OCI-LY1 (cell line): ENCODE measurements around the gene TPM3.

Experiments used
- H2AFZ ChIP-seq: fragments of 200-600 bp; sonication (generic), shearing (Covaris generic); 2 replicates; pipeline ENCODE4 v1.6.0; 2014; ENCODE audit warnings: antibody characterized with exemption, mild to moderate bottlenecking, low read length
- H3F3A ChIP-seq: fragments of 200-600 bp; sonication (generic), shearing (Covaris generic); 2 replicates; pipeline ENCODE4 v1.6.0; 2014; ENCODE audit warnings: mild to moderate bottlenecking, antibody characterized with exemption, low read length, moderate library complexity; ENCODE audit not compliant: insufficient read depth
- H3K27ac ChIP-seq: fragments of 200-600 bp; sonication (generic); 2 replicates; pipeline ENCODE4 v1.5.1; 2014; ENCODE audit warnings: low read length, mixed run types, mild to moderate bottlenecking, low read depth; ENCODE audit not compliant: poor library complexity, severe bottlenecking
- H3K27me3 ChIP-seq: fragments of 200-600 bp; sonication (generic); 2 replicates; pipeline ENCODE4 v1.6.0; 2014; ENCODE audit warnings: antibody characterized with exemption, mild to moderate bottlenecking, low read length, moderate library complexity; ENCODE audit not compliant: insufficient read depth
- H3K36me3 ChIP-seq: fragments of 200-600 bp; sonication (generic); 2 replicates; pipeline ENCODE4 v1.6.1; 2014; ENCODE audit warnings: mild to moderate bottlenecking, antibody characterized with exemption, low read length, moderate library complexity, mixed read lengths; ENCODE audit not compliant: insufficient read depth
- H3K4me1 ChIP-seq: fragments of 200-600 bp; sonication (generic); 2 replicates; pipeline ENCODE4 v1.5.1; 2014; ENCODE audit warnings: mild to moderate bottlenecking, low read length, moderate library complexity; ENCODE audit not compliant: insufficient read depth, severe bottlenecking
- H3K4me2 ChIP-seq: fragments of 200-600 bp; sonication (generic), shearing (Covaris generic); 2 replicates; pipeline ENCODE4 v1.6.1; 2014; ENCODE audit warnings: low read length
- H3K4me3 ChIP-seq: fragments of 200-600 bp; sonication (generic); 2 replicates; pipeline ENCODE4 v1.5.1; 2014; ENCODE audit warnings: low read length, low read depth, mild to moderate bottlenecking, mixed read lengths; ENCODE audit not compliant: poor library complexity, severe bottlenecking
- H3K79me2 ChIP-seq: fragments of 200-600 bp; shearing (Covaris generic); 2 replicates; pipeline ENCODE4 v1.6.1; 2016; ENCODE audit warnings: mixed run types, low read length, mixed read lengths; ENCODE audit not compliant: insufficient read depth
- H3K9ac ChIP-seq: fragments of 200-600 bp; sonication (generic), shearing (Covaris generic); 2 replicates; pipeline ENCODE4 v1.6.1; 2014; ENCODE audit warnings: mild to moderate bottlenecking, low read length, mixed read lengths
- H3K9me2 ChIP-seq: fragments of 200-600 bp; sonication (generic), shearing (Covaris generic); 2 replicates; pipeline ENCODE4 v1.6.1; 2014; ENCODE audit warnings: low read depth, mild to moderate bottlenecking, low read length, mixed read lengths
- H3K9me3 ChIP-seq: fragments of 200-600 bp; shearing (Covaris generic); 2 replicates; pipeline ENCODE4 v1.6.1; 2014; ENCODE audit warnings: low read length, mixed read lengths
- H4K20me1 ChIP-seq: fragments of 200-600 bp; sonication (generic), shearing (Covaris generic); 2 replicates; pipeline ENCODE4 v1.6.0; 2016; ENCODE audit warnings: mild to moderate bottlenecking, low read length; ENCODE audit not compliant: insufficient read depth
- EZH2 ChIP-seq: fragments of 200-600 bp; sonication (generic), shearing (Covaris generic); IDR thresholded peaks from 2 replicates; pipeline ENCODE4 v1.8.0; 2017; ENCODE audit warnings: borderline replicate concordance, mixed run types, mild to moderate bottlenecking, antibody characterized with exemption, low read length, moderate library complexity, mixed read lengths
- TF ChIP-seq, protein P1 (sequence below): fragments of 200-600 bp; sonication (generic), shearing (Covaris generic); IDR thresholded peaks from 2 replicates; pipeline ENCODE4 v1.5.1; 2017; ENCODE audit warnings: mild to moderate bottlenecking, antibody characterized with exemption, low read length, moderate library complexity, mixed read lengths

Gene TPM3

DNA sequence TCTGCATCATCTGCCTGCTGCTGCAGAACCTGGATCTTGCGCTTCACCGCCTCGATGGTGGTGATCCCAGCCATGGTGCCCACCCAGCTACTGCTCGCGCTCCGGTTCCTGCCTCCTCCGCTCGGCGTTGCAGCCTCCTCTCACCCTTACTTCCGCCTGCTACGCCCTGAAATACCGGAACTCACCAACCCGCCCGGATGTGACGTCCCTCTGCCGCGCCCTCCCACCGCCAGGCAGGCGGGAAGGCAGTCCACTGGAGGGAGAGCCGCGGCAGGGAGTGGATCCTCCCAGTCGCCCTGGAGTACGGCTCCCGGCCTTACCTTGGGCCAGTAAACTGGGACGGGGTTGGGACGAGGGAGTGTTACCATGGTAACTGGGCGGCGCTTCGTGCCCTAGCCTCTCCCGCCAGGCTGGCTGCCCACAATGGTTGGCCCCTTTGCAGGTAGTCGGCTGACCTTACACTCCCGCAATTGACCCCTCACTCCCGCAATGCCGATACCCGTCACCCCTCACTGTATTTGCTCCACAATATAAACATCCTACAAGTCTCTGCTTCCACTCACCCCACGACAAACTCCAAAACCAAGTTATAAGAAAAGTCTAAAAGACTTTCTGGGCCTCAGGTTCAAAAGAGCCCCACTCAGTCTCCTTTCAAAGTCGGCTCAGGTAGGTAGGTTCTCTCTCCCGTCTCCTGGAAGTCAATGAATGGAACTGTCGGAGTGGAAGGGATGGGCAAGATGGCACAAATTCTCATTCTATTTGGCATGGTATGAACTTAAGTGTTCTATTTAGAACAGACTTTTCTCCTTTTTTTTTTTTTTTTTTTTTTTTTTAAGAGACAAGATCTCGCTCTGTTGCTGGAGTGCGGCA lies 8.6 kb downstream of the TPM3 start:
- H3K4me2 ChIP-seq: peak overlapping the region; percentile 81
- no peaks in the 10 kb centered on the region for H4K20me1 ChIP-seq
- H3K27me3 ChIP-seq: no peaks in the 10 kb centered on the region; the same call in 1 of the 2 replicates
- no peaks in the 10 kb centered on the region for H3F3A ChIP-seq
- H3K4me3 ChIP-seq: peak overlapping the region; percentile 82
- H2AFZ ChIP-seq: no peak overlapping the region
- no peaks in the 10 kb centered on the region for H3K9me3 ChIP-seq
- peak overlapping the region; percentile 78 for H3K9ac ChIP-seq
- H3K27ac ChIP-seq: peak overlapping the region; percentile 51
- peaks cover 10% of the 10 kb centered on the region; the same call in 1 of the 2 replicates for H3K36me3 ChIP-seq
- H3K79me2 ChIP-seq: peaks cover 44% of the 10 kb centered on the region
- H3K4me1 ChIP-seq: peaks cover 43% of the 10 kb centered on the region
- no peak for TF ChIP-seq EZH2
- TF ChIP-seq, protein P1, sequence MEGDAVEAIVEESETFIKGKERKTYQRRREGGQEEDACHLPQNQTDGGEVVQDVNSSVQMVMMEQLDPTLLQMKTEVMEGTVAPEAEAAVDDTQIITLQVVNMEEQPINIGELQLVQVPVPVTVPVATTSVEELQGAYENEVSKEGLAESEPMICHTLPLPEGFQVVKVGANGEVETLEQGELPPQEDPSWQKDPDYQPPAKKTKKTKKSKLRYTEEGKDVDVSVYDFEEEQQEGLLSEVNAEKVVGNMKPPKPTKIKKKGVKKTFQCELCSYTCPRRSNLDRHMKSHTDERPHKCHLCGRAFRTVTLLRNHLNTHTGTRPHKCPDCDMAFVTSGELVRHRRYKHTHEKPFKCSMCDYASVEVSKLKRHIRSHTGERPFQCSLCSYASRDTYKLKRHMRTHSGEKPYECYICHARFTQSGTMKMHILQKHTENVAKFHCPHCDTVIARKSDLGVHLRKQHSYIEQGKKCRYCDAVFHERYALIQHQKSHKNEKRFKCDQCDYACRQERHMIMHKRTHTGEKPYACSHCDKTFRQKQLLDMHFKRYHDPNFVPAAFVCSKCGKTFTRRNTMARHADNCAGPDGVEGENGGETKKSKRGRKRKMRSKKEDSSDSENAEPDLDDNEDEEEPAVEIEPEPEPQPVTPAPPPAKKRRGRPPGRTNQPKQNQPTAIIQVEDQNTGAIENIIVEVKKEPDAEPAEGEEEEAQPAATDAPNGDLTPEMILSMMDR: no peak
- no peaks in the 10 kb centered on the region for H3K9me2 ChIP-seq

DNA sequence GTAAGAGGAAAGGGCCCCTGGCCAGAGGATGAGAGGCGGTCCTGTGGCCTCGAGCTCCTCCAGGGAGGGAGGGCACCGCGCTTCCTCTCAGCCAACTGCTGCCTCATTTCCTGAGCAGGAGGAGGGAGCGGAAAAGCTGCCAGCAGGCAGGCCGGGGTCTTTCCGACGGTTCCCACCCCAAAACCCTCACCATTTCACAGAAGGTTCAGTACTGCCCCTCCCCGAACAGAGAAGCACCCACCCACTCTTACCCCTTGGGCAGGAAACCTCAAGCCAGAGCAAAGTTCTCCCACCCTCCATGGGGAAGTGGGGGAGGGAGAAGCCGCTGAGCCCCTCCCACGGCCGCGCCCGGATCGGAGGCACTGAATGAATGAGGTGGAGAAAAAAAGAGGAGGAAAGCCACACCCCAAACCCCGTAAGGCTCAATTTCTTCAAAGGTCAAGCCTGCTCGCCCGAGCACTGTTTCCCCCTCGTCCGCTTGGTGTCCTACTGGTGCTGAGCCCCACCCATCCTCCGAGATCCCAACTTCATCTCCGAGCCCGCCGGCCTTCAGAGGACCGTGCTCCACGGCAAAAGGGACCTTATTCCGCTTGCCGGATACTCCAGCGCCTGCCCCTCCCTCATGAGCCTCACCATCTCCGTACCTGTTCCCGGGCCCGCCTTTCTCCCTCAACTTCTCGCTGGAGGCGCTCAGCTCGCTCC lies 9.4 kb downstream of the TPM3 start:
- H3K9me2 ChIP-seq: no peaks in the 10 kb centered on the region
- H3K79me2 ChIP-seq: peaks cover 52% of the 10 kb centered on the region
- peak overlapping the region; percentile 81 for H3K4me2 ChIP-seq
- H3K9ac ChIP-seq: peak overlapping the region; percentile 78
- no peaks in the 10 kb centered on the region for H3K9me3 ChIP-seq
- peaks cover 15% of the 10 kb centered on the region; the same call in 1 of the 2 replicates for H3K36me3 ChIP-seq
- H3K27ac ChIP-seq: peak overlapping the region; percentile 51
- peak overlapping the region; percentile 82 for H3K4me3 ChIP-seq
- no peak overlapping the region for H2AFZ ChIP-seq
- H3K27me3 ChIP-seq: no peaks in the 10 kb centered on the region; the same call in 1 of the 2 replicates
- H4K20me1 ChIP-seq: no peaks in the 10 kb centered on the region
- no peaks in the 10 kb centered on the region for H3F3A ChIP-seq
- TF ChIP-seq, protein P1: no peak
- no peak for TF ChIP-seq EZH2
- peaks cover 50% of the 10 kb centered on the region for H3K4me1 ChIP-seq

DNA sequence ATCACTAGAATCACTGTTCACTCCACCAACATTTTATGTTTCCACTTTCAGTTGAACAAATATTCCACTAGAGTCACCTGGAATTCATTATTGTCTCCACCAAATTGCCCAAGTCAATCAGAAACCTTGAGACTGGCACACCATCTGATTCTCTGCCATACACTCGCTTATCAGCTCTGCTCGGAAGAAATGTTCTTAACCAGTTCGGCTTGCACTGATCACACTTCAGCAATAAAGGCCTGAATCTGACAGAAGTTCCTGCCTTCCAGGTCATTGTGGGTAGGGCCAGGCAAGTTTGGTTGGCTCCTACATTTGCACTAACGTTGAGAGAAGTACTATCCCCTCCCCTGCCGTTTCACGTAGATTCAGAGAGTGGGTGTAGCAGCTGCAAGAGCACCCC lies 10.0 kb downstream of the TPM3 start:
- Histone ChIP-seq H2AFZ (no peak overlapping the region), H3K9ac (peak overlapping the region; percentile 78), H3K27ac (peak overlapping the region; percentile 51), H3K4me1 (peaks cover 50% of the 10 kb centered on the region), H3K27me3 (no peaks in the 10 kb centered on the region; the same call in 1 of the 2 replicates), H3K4me3 (peak overlapping the region; percentile 82), H3K4me2 (peak overlapping the region; percentile 81), H3K9me2 (no peaks in the 10 kb centered on the region), H4K20me1 (no peaks in the 10 kb centered on the region), H3K9me3 (no peaks in the 10 kb centered on the region), H3F3A (no peaks in the 10 kb centered on the region), H3K79me2 (peaks cover 58% of the 10 kb centered on the region), H3K36me3 (peaks cover 19% of the 10 kb centered on the region; the same call in 1 of the 2 replicates)
- TF ChIP-seq, protein P1: no peak
- no peak for TF ChIP-seq EZH2
